ENCODE measurements around the gene ZNF787.
A peak's percentile ranks its signal among the peaks of the same experiment; 100 is the strongest.
"Not testable (repeated sequence)": the region's sequence is repeated elsewhere in the genome, so short reads cannot be mapped to it uniquely, and the experiment has no call there.

The ZNF787 gene

GRCh38 chr19:56121180-56122167 lies at the start of gene ZNF787:
Gene ZNF787, minus strand, starts transcription at chr19:56121295. Its CDS starts 18,078 bp downstream, at chr19:56103217.
- peak; percentile 98 for DNase-seq

- DNase-seq: no peak
These were observed 49.2 kb upstream of the ZNF787 start for GRCh38 chr19:56170261-56170660.

DNA sequence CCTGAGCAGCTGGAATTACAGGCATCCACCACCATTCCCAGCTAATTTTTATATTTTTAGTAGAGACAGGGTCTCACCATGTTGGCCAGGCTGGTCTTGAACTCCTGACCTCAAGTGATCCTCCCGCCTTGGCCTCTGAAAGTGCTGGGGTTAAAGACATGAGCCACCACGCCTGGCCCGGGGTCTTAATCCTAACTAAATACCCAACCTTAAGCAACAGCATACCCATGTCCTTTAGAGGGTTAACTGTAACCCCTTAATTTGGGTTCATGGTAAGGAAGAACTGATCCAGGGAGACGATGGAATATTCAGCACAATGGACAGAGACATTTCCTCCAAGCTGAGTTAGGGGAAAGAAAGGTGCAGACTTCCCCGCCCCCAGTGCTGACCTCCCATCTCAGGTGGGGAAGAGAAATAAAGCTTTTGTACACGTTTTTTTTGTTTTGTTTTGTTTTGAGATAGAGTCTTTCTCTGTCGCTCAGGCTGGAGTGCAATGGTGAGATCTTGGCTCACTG lies 46.0 kb upstream of the ZNF787 start:
- DNase-seq: no peak

DNA sequence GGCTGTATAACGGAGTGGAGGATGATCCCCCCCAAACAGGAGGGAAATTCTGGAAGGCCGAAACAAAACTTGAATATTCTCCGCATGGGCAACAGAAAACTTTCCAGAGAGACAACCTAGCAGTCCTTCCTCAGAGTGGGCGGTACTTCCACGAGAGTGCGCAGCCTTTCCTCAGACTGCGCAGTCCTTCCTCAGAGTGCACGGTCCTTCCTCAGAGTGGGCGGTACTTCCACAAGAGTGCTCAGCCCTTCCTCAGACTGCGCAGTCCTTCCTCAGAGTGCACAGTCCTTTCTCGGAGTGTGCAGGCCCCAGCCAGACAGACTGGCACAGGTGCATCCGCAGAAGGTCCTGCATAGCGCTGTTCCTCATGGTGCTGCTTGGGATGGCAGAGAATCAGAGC lies 42.0 kb upstream of the ZNF787 start:
- no peak for DNase-seq

GRCh38 chr19:56162258-56162657 lies 41.2 kb upstream of the ZNF787 start:
- no peak for DNase-seq

GRCh38 chr19:56161534-56161933 lies 40.4 kb upstream of the ZNF787 start:
- DNase-seq: no peak

GRCh38 chr19:56159622-56160271 lies 38.7 kb upstream of the ZNF787 start:
- DNase-seq: no peak

- DNase-seq: no peak
These were observed 38.0 kb upstream of the ZNF787 start for GRCh38 chr19:56159009-56159559.

GRCh38 chr19:56158170-56158757 lies 37.2 kb upstream of the ZNF787 start:
- DNase-seq: no peak

DNA sequence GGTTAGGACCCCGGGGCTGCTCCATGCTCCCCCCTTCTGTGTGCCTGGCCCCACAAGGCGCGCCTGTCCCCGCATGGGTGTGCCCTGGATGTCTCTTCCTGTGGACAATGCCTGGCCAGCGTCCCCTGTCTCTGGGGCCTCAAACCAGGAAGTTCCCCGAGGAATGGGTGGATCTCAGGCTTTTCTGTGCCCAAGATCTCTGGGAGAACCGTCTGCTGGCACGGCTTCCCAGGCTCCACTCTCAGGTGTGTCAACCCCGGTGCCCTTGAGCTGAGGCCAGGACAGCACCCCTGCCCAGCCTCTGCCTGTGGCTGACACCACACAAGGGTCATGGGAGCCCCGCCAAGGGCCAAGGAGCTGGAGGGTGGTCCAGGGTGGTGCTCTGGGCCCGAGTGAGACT lies 35.7 kb upstream of the ZNF787 start:
- DNase-seq: no peak

- DNase-seq: no peak
These were observed 34.1 kb upstream of the ZNF787 start for GRCh38 chr19:56155124-56155687.

DNA sequence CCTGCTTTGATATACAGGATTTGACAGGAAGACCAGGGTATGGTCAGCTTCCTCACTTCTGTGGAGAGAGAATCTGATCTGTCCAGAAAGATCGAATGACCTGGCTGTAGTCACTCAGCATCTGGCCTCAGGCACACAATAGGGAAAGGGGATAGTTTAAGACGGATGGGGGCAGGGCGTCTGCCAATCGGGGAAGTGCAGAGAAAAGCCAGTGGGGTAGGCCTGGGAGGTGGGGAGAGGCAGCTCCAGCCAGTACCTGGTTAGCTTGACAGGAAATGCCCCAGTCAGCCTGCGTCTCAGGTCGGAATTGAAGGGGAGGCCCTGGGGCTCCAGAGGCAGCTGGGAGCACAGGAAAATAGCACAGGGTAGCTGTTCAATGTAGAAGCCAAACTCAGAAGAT lies 32.4 kb upstream of the ZNF787 start:
- DNase-seq: no peak

GRCh38 chr19:56152644-56153043 lies 31.5 kb upstream of the ZNF787 start:
- no peak for DNase-seq

GRCh38 chr19:56150358-56150757 lies 29.3 kb upstream of the ZNF787 start:
- no peak for DNase-seq

DNA sequence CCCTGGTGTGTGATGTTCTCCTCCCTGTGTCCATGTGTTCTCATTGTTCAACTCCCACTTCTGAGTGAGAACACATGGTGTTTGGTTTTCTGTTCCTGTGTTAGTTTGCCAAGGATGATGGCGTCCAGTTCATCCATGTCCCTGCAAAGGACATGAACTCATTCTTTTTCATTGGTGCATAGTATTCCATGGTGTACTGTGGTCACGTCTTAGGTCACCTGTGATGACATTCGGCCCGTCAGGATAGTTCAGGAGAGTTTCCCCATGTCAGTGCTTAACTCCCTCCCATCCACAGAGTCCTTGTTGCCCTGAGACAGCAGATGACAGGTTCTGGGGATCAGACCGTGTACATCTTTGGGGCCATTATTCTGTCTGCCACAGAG lies 28.6 kb upstream of the ZNF787 start:
- no peak for DNase-seq

DNA sequence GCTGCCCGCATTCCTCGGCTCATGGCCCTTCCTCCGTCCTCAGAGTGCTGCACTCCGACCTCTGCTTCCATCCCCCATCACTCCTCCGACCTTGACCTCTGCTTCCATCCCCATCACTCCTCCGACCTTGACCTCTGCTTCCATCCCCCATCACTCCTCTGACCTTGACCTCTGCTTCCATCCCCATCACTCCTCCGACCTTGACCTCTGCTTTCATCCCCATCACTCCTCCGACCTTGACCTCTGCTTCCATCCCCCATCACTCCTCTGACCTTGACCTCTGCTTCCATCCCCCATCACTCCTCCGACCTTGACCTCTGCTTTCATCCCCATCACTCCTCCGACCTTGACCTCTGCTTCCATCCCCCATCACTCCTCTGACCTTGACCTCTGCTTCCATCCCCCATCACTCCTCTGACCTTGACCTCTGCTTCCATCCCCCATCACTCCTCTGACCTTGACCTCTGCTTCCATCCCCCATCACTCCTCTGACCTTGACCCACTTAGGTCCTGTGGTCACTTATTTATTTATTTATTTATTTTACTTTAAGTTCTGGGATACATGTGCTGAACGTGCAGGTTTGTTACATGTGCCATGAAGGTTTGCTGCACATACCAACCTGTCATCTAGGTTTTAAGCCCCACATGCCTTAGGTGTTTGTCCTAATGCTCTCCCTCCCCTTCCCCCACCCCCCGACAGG lies 28.0 kb upstream of the ZNF787 start:
- DNase-seq: not testable (repeated sequence)

DNA sequence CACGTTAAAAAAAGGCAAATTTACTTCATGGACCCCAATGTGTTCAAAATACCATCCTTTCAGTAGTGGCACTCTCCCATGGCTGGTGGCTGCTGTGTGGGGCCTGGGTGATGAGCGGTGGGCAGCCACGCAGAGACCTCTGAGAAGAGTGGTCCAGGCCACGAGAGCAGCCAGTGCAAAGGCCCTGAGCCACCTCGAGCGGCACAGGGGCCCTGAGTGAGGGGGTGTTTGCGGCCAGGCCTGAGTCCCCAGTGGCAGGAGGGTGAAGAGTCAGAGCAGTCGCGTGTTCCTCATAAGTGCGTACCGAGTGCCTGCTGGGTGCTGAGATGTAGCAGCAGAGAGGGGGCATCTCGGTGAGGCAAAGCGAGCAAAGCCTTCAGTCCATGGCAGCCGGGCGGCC lies 27.0 kb upstream of the ZNF787 start:
- no peak for DNase-seq

GRCh38 chr19:56147307-56147706 lies 26.2 kb upstream of the ZNF787 start:
- DNase-seq: no peak

- no peak for DNase-seq
These were observed 25.8 kb upstream of the ZNF787 start for GRCh38 chr19:56146904-56147303.

DNA sequence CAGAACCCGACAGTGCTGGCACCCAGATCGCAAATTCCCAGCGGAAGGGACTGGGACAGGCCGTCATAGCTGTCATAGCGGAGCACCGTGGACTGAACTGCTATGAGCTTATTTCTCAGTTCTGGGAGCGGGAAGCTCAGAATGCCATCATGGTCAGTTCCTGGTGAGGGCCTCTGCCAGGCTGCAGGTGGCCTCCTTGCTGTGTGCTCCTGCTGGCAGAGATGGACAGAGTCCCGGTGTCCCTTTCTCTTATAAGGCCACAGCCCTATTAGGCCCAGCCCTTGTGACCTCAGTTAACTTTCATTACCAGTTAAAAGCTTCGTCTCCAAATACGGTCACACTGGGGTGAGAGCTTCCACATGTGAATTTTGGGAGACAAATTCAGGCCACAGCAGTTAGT lies 24.6 kb upstream of the ZNF787 start:
- DNase-seq: no peak

GRCh38 chr19:56144831-56145230 lies 23.7 kb upstream of the ZNF787 start:
- DNase-seq: no peak

DNA sequence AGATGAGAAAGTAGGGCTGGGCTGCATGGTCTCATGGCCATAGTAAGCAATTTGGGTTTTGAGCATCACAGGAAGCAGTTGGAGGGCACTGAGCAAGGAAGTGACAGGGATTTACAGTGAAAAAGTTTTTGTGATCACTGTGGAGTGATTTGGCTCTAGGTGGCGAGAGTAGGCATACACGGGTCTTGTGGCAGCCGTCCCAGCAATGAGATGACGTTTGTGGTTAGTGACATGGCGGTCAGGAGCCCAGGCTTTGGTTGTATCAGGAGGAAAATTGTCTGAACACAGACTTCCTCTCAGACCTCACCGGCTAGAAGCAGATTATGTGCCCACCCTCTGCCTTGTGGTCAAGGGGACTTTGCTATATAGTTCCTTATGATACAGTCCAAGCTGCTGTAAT lies 23.3 kb upstream of the ZNF787 start:
- DNase-seq: no peak
